Muscle of arm (tissue), 12 donors: Measurements from ENCODE around the gene LDHAL6B. TPM values are rescaled to one million over a fixed set of nuclear protein-coding genes. Genes with fewer than 3 reads are reported as not detected.

Experiments used
- DNase-seq: peaks from one replicate; pipeline ENCODE4 v3.0.0-alpha.2; 2013
- polyA plus RNA-seq, 12 donors: library from polyadenylated mRNA; unstranded; fragments of 120-200 nt; gene quantifications; one replicate each; pipeline ENCODE4 v1.2.1, GENCODE V29; 2013; ENCODE audit not compliant: insufficient read length in 12 of 12

LDHAL6B gene
- polyA plus RNA-seq, 12 donors = 0.11 to 0.17 (median 0.14) TPM; not detected in 6

DNA sequence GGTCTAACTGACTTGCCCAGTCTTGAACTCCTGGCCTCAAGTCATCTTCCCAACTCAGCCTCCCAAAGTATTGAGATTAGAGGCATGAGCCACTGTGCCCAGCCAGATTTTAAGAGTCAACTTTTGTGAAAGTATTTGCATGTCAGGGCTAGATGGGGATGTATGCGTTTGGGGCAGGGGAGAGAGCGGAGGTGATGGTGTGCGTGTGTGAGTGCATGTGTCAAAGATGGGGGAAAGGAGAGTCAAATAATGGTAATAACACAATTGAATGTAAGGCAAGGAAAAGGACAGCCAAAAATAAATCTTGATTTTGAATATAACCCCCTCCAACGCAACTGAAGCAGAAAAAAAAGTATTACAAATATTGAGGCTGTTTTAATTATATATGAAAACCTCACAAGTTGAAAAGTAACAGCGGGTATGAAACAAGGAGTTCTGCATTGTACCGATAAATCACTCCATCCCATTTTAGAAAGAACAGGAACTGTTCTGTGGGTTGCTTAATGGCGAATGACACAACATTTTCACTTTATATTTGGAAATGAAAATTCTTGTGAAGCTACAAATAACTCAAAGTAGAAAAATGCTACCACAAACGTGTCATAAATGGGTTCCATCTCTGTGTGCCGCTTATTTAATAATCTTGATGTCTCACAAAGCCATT, 29.9 kb upstream of the LDHAL6B start:
- no peak for DNase-seq

DNA sequence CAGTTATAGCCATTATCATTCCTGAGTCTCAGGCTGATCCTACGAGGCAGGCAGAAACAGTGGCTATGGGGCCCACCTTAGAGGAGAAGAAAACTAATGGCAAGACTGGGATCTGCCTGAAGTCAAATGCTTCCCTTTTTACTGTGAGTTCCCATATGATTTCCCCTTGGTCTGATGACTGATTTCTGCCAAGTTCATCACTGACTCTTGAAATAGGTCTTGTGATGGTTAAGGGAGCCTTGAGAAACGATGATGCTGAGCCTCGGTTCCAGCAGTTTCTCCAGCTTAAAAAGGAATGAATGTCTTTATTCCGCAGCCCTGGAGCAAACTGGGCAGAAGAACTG, 29.4 kb upstream of the LDHAL6B start:
- no peak for DNase-seq

DNA sequence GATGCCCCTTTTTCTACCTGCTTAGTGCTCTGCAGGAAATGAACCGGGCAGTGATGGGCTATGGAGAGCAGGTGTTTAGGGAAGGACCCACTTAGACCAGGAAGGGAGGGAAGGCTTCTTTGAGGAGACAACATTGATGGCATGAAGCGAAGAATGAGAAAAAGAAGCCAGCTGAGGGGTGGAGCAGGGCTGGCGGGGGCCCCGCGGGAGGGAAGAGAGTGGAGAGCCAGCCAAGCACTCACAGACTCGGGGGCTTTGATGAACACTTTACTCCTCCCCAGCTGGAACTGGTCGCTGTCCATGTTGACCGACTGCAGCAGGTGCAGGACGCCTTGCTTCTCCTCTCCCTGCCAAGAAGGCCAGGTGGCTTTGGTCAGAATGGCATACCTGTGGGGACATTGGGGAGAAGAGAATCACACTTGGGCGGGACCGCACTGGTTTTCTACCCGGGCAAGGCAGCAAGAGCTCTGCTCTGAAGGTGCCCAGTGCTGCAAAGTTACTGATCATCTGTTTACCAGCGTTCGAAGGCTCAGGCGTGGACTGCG, 28.4 kb upstream of the LDHAL6B start:
- DNase-seq = no peak

DNA sequence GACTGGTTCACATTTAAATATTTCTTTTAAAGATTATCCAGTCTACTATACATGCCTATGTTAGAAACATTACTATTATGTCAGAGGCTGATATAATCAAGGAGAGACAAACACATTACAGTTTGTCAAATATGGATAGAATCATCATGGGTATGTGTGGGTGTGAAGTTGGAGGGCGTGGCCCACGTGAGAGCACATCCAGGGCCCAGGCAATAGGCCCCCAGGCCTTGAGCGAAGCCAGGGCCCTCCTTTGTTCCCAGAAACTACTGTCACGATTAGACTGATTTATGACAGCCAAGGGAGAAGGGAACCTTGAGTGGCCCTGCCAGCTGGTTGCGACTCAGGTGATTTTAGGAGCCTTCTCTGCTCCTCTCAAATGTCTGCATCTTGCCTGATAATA, 26.9 kb upstream of the LDHAL6B start:
- no peak for DNase-seq

DNA sequence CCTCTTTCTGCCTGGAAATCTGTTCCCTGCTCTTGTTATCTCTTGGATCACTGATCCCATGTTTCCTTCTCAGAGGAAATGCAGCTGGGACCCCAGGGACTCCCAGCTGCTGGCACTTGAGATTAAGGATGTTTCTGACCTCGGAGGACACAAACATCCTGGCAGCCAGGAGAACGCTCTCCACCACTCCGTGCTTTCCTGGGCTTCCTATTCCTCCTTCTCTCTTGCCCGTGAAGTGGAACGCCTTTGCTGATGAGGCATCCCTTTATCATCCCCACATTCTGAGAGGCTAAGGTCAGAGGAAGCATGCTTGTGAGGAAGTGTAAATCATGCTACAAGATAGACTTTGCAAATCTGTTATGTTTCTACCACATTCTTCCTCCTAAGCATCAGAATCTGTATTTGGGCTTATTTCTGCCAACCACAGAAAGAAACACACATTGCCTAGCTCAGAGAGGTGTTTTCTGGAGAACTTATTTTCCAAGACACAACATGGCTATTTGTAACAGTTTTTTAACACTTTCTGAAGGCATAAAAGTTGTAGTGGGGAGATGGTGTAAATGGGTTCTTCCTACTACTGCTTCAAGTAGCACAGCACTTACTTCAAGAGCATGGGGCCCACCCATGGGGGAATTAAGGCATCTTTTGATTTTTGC, 25.6 kb upstream of the LDHAL6B start:
- no peak for DNase-seq

DNA sequence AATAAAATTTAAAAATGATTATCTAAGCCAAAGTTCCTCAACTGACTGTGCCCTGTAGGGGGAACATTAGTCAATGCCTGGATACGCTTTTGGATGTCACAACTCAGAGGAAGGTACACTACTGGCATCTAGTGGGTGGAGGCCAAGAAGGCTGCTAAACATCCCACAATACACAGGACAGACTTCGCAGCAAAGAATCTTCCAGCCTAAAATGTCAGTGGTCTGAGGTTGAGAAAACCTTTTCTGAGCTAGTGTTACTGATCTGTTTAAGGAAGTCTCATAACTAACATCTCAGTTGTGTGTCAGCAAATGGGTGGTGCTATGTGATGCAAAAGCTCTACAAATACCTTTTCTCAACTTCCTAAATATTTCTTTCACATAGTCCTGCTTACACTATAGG, 20.9 kb upstream of the LDHAL6B start:
- no peak for DNase-seq

DNA sequence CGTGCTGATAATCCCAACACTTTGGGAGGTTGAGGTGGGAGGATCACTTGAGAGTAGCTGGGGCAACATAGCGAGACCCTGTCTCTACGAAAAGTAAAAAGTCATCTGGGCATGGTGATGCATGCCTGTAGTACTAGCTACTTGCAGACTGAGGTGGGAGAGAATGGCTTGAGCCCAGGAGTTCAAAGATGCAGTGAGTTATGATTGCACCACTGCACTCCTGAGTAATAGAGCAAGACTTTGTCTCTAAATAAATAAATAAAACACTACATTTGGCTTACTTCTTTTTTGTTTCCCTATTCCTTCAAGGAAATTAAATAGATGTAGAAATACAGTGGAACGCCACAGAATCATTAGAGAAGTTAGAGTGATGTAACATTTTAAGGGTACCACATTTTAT, 20.1 kb upstream of the LDHAL6B start:
- no peak for DNase-seq

DNA sequence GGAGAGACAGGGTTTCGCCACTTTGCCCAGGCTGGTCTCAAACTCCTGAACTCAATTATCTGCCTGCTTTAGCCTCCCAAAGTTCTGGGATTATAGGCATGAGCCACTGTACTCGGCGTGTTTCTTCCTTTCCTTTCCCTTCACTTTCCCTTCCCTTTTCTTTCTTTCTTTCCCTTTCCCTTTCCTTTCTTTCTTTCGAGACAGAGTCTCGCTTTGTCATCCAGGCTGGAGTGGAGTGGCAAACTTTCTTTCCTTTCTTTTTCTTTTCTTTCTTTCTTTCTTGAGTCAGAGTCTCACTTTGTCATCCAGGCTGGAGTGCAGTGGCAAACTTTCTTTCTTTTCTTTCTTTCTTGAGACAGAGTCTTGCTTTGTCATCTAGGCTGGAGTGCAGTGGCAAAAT, 17.4 kb upstream of the LDHAL6B start:
- no peak for DNase-seq

DNA sequence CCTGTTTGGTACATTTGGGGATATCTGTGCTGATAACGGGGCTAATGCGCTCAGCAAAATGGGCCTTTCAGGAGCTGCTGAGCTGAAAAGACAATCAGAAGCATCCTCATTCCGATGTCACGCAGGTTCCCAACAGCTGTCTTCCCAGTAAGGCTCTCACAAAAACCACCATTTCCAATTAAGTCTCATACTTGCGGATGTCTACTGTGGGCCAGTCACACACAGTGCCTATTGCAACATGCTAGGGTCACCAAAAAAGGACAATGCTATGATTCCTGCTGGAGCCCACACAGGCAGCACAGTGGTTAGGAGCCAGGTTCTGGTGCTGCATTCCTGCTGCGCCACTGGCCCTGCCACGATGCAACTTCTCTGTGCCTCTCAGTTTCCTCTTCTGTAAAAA, 16.4 kb upstream of the LDHAL6B start:
- no peak for DNase-seq

DNA sequence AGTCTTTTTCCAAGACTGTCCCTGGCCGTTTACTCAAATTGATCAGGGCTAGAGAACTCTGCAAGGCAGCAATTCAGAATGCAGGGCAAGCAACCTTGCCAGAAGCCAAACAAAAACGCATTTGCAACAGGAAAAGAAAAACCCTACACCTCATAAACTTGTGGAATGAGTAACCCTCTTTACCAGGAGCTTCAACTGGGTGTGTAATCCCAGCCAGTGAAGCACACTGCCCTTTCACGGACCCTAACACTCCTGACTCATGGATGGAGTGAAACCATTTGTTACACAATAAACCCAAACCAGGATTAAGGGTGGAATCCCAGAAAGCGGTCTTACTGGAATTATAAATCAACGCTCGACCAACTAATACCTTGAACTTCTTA, 14.8 kb upstream of the LDHAL6B start:
- DNase-seq = no peak

DNA sequence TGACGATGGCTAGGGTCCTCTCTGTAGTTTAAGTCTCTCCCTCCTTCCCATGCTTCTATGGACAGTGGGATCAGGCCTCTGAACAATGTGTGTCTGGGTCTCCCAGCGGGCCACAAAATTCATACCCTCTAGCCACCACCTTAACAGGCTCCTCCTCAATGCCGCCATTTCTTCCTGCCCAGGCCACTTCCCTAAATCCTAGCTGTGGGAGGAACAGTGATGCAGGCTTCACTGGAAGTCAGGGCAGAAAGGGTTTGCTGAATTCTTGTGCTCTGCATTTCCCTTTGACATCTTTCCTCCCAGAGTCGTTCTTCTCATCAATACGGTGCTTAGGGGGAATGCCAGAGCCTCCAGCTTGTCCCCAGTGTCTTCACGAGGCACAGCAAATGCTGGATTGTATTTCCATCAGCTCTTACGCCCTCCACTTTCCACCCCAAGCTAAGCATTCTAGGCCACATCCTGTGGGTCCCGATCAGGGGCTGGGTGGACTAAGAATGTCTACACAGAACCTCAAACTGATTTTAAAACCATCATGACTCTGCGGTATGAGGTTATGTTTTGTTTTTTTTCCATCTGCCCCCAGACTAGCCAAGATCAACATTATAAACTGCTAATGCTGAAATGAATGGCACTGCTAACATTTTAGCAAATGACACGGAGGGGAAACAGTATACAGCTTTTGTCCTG, 11.9 kb upstream of the LDHAL6B start:
- no peak for DNase-seq

DNA sequence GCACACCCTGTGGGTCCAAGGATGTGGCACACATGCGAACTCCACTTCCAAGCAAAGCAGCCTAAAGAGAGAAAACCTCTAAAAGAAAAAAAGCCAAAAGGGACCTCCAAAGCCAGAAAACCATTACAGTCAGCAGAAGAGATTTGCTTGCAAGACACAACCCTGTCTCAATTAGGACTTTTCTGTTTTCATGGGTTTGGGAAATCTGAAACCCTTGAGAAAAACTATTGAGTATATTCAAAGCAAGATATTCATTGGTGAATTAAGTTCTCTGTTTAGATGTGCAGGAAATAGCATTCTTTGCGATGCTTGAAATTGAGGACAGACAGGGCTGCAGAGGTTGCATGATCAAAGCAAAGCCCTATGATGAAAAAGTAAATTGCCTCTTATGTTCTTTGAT, 10.2 kb upstream of the LDHAL6B start:
- no peak for DNase-seq

DNA sequence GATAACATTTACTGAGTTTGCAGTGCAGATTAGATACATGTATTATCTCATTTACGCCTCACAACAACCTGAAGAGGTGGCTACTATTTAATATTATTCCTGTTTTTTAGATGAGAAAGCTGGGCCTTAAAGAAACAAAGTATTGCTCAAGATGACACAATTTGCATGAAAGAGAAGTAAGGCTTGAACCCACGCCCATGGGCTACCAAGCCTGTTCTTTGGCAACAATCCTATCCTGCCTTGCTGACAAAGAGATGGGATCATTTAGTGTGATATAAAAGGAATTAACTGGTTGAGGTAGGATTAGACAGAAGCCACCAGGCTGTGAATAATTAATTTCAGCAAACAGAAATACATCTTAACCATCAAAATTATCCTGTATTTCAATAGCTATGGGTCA, 9.2 kb upstream of the LDHAL6B start:
- DNase-seq = no peak

DNA sequence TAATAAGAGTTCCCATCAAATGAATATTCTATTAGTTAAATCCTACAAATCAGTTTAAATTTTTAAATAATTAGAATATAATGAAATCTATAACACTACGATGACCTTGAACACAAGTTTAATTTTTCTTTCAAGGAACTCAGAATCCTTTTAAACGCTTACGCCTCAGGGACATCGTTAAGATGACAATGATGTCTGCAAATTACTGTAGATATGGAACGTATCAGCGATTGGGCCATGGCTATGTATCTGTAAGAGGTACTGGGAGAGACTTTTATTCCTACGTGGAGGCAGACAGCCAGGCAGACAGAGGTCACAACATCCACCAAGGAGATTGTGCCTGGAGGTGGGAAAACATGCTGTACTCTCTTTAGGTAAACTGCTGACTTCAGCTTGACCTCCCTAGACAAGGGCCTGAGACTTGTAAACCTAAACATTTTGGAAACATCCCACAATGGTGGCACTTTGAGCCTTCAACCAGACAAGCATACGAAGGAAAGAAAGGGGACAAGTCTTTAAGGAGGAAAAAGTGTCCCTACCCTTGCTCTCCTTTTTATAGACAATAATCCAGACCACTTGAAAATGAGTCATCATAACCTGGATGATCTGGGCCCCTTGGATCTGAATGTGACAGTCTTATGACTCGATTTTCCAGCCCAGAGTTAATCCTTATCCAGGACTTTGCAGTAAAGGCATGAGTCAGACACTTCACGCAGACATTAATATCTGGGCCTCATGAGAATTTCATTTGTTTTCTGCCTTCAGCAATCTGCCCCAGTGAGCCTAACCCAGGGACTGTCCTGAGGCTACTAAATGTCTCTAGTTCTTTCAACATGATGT, 6.8 kb upstream of the LDHAL6B start:
- no peak for DNase-seq

DNA sequence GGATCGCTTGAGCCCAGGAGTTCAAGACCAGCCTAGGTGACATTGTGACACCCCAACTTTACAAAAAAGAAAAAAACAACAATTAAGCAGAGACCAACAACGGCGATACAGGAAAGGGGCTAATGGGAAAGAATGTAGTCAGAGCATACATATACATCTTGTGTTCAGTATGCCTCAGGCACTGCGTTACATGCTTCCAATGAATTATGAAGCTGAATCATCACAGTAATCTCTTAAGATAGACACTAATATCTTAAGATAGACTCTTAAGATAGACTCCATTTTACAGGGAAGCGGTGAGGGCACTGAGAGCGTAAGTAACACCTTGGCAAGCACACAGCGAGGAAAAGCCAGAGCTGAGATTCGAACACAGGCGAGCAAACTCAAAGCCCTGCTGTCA, 6.1 kb upstream of the LDHAL6B start:
- no peak for DNase-seq

DNA sequence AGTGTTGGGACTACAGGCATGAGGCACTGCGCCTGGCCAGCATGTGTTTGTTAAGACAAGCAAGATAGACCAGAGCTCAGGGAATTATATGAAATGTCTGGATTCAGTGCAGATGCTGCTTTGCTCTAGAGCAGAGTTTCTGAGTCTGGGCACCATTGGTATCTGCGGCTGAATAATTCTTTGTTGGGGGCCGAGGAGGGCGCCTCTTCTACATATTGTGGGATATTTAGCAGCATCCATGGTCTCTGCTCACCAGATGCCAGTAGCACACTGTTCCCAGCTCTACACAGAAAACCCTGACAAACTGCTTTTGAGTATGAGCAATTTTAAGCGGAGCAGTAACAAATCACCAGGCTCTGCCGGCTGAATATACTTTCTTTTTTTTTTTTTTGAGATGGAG, 3.6 kb upstream of the LDHAL6B start:
- no peak for DNase-seq

DNA sequence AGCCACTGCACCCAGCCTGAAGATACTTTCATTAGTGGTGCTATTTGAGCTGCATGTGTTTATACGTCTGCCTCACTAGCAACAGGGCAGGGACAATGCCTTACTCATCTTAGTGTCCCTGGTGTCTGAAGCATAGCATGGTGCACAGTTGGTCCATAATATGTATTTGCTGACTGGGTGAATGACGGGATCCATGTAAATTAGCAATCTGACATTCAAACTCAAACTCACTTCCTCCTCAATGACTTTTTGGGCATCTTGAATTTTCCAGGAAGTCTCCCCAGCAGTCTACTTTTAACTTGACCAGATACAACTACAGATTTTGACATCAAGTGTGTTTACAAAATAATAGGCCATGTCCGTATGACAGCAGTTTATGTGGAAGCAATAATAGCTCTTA, 3.0 kb upstream of the LDHAL6B start:
- no peak for DNase-seq

DNA sequence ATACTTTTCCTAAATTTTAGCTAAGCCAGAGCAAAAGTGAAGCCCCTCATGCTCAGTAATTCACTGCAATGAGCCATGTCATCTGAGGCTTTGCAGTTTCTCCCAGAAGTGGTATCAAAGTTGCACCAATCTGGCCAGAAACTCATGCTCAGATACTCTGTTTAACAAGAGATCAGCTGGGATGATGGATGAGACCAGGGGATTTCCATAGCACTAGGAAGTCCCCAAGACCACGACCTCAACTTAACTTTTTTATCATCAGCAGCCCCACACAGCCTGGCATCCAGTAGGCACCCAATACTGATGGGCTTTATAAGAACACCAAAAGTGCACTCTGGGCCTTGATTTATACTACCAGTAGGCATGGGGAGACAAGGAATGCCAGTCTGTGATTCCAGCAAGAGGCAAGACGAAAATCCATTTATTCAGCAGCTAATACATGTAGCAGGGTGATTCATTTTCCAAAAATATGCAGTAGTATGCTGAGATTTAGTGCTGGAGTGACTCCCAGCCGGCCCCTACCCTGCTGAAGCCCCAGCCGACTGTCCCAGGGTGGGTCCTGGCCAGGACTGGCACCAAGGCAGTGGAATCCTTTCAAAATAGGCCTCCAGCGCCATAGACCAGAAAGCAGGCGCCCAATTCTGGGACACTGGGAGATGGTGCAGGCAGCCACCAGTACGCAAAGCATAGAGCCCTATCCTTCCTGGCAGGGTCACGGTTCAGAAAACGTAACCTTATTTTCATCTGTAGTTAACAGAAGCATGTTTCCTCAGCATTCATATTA, 612 bp upstream of the LDHAL6B start:
- DNase-seq = no peak

DNA sequence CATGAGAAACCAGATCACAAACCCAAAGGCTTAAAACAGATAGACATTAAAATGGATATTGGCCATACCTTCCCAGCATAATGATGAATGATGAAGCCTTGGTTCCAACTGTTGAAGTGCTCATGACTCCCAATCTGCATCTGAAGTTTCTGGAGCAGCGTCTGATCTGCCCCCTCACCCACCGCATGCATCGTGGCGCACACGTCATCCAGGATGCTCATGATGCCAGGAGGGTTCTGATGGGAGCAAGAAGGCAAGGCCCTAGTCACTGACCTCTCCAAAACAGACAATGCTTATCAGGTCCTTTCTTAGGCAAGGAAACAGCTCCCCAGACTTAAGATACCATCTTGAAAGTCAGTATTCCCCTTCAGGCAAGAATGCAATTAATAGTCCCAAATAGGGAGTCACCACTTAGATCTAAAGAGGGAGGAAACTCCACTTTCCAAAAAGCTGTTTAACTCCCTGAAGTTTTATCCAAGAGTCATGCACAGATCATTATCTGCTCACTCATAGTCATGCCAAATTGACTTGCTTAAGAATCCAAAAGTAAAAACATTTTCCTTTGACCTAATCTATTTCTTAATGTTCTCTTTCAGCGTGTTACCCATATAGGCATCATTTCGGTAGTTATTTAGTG, 2.1 kb downstream of the LDHAL6B start:
- DNase-seq = no peak

DNA sequence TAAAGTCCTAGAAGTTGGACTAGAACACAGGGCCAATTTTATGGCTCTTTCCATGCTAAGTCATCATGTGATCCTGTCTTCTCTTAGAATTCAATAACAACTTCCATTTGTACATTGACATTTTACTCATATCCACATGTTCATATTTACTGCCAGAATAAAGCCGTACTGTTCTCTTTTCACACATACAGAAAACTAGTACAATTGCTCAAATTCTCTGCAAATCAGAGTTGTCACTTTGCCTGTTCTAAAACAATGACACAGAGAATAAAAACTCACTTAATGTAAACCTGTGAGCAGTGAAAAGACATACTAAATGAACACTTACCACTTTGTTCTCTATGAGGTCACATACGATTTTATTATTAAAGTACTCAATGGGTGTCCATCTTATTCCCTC, 3.5 kb downstream of the LDHAL6B start:
- DNase-seq = no peak

DNA sequence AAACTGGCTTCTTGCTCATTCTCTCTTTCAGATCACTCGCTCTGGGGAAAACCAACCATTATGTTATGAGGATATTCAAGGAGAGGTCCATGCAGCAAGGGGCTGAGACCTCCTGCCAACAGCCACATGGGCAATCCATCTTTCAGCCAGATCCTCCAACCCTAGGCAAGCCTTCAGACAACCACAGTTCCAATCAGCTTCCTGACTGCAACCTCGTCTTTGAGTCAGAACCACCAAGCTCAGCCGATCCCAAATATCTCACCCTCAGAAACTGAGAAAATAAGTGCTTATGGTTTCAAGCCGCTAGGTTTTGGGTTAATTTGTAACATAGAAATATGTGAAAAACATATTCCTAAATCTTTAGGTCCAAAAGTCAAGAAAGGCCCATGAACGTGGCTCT, 10.3 kb downstream of the LDHAL6B start:
- no peak for DNase-seq
